H1 (cell line): ENCODE data around the gene GPX4. TPM values are rescaled to one million over a fixed set of nuclear protein-coding genes. Genes with fewer than 3 reads are reported as not detected.

Experiments used
- EZH2 ChIP-seq: fragments of 200-600 bp; sonication (generic); IDR thresholded peaks from 2 replicates; pipeline ENCODE4 v1.7.1; 2012; ENCODE audit warnings: low read depth, mild to moderate bottlenecking, moderate library complexity, low read length, inconsistent platforms; ENCODE audit not compliant: severe bottlenecking
- TCF12 ChIP-seq: IDR thresholded peaks from 2 replicates; pipeline ENCODE4 v1.6.1; 2011; ENCODE audit warnings: low read depth, mild to moderate bottlenecking, low read length
- polyA plus RNA-seq, 7 experiments: library from polyadenylated mRNA; depleted of rRNA in 3 of 7; stranded (reverse) in 5 of 7; unstranded in 2 of 7; fragments of >200 nt in 5 of 7; fragments of 200-250 nt in 2 of 7; gene quantifications; 1 replicate in 5 of 7; 2 replicates in 1 of 7; 4 replicates in 1 of 7; pipeline versions ENCODE4 v1.2.1 to v1.2.3, GENCODE V29; 2011 to 2013; ENCODE audit warnings: missing spikeins in 2 of 7, mixed read lengths in 2 of 7
- total RNA-seq: library from RNA; stranded (reverse); fragmentation: NEBNext Ultra II Directional; extraction: Animal tissue kit (Norgen Biotek cat#: 25700); gene quantifications from 2 replicates; pipeline ENCODE4 v1.2.1, GENCODE V29; 2021

The GPX4 gene
- total and polyA plus RNA-seq, 2 of the 8 experiments (the other 6 are each of a cell fraction or from before 2014, with no cell fraction given): 342 to 693 TPM

- no peak for TF ChIP-seq EZH2
- no peak for TF ChIP-seq TCF12
Observed at GRCh38 chr19:1154731-1155351, 51.0 kb downstream of the GPX4 start (continued).
